Bronchial epithelial cell (primary cell): ENCODE results near the gene LDHAL6B. TPM values are rescaled to one million over a fixed set of nuclear protein-coding genes. Genes with fewer than 3 reads are reported as not detected.
"Not testable (repeated sequence)": the region's sequence is repeated elsewhere in the genome, so short reads cannot be mapped to it uniquely, and the experiment has no call there.

Experiments used
- DNase-seq: peaks from one replicate; pipeline ENCODE4 v3.0.0-alpha.2; 2010; ENCODE audit warnings: low read depth
- FAIRE-seq: peaks from 2 replicates; lab custom pipeline; 2011; peaks lifted over from hg19 to GRCh38; lab: Jason Lieb, UNC
- H3K27me3 ChIP-seq: 2 replicates; pipeline ENCODE4 v1.5.1; 2011; ENCODE audit warnings: low read length; ENCODE audit not compliant: control insufficient read depth, insufficient read depth
- H3K36me3 ChIP-seq: 2 replicates; pipeline ENCODE4 v1.5.1; 2011; ENCODE audit warnings: low read length; ENCODE audit not compliant: control insufficient read depth, insufficient read depth
- H3K4me3 ChIP-seq: 2 replicates; pipeline ENCODE4 v1.5.1; 2011; ENCODE audit warnings: mild to moderate bottlenecking, low read depth, low read length, control low read depth
- CTCF ChIP-seq: IDR thresholded peaks from 2 replicates; pipeline ENCODE4 v1.5.1; 2011; ENCODE audit warnings: mild to moderate bottlenecking, moderate library complexity, low read length, control low read depth, inconsistent platforms; ENCODE audit not compliant: insufficient read depth, severe bottlenecking
- total RNA-seq: library from RNA; depleted of rRNA; stranded (reverse); fragments of >200 nt; gene quantifications from 2 replicates; pipeline ENCODE4 v1.2.1, GENCODE V29; 2014

Gene LDHAL6B
- total RNA-seq, 1 donor from 2014 or later = not detected

- no peaks in the 10 kb centered on the region for H3K27me3 ChIP-seq
- peak; percentile 56 for TF ChIP-seq CTCF
- H3K4me3 ChIP-seq = no peak overlapping the region
- H3K36me3 ChIP-seq = peaks cover 13% of the 10 kb centered on the region
- DNase-seq (no peak), FAIRE-seq (no peak)
These were observed 45.6 kb upstream of the LDHAL6B start for GRCh38 chr15:59160880-59161593.

GRCh38 chr15:59162080-59162479 is 44.6 kb upstream of the LDHAL6B start:
- not testable (repeated sequence) for H3K4me3 ChIP-seq, FAIRE-seq, DNase-seq, H3K27me3 ChIP-seq
- H3K36me3 ChIP-seq = peaks cover 12% of the 10 kb centered on the region

GRCh38 chr15:59165726-59166125 is 40.9 kb upstream of the LDHAL6B start:
- TF ChIP-seq CTCF = no peak
- no peaks in the 10 kb centered on the region for H3K27me3 ChIP-seq
- FAIRE-seq = no peak
- peaks cover 4% of the 10 kb centered on the region for H3K36me3 ChIP-seq
- peak; percentile 95 for DNase-seq
- H3K4me3 ChIP-seq = no peak overlapping the region

GRCh38 chr15:59166166-59166565 is 40.5 kb upstream of the LDHAL6B start:
- no peak for TF ChIP-seq CTCF
- no peak for FAIRE-seq
- Histone ChIP-seq H3K27me3 (no peaks in the 10 kb centered on the region), H3K36me3 (peaks cover 3% of the 10 kb centered on the region), H3K4me3 (no peak overlapping the region)
- DNase-seq = peak; percentile 40

GRCh38 chr15:59166601-59167265 is 39.9 kb upstream of the LDHAL6B start:
- H3K27me3 ChIP-seq = no peaks in the 10 kb centered on the region
- no peak for TF ChIP-seq CTCF
- peaks cover 1% of the 10 kb centered on the region for H3K36me3 ChIP-seq
- DNase-seq (peak; percentile 61), FAIRE-seq (no peak)
- no peak overlapping the region for H3K4me3 ChIP-seq

GRCh38 chr15:59168536-59168935 is 38.1 kb upstream of the LDHAL6B start:
- Histone ChIP-seq H3K4me3 (no peak overlapping the region), H3K36me3 (peaks cover 5% of the 10 kb centered on the region), H3K27me3 (no peaks in the 10 kb centered on the region)
- TF ChIP-seq CTCF = no peak
- DNase-seq (peak; percentile 55), FAIRE-seq (no peak)
